Activated B cell treated with CpG ODN at 0.5 μM for 24 hours (primary cell): ENCODE results near the gene NANS. TPM values are rescaled to one million over a fixed set of nuclear protein-coding genes. Genes with fewer than 3 reads are reported as not detected.

Source experiments
- ATAC-seq: fragments of 200-7000 bp; cut with Tn5 transposase; one replicate; pipeline ENCODE4 v1.10.0; 2021; ENCODE audit warnings: low read depth, mild to moderate bottlenecking, moderate library complexity
- CTCF ChIA-PET: fragments of 350-600 bp; sonication (Branson Sonifier 250); formaldehyde crosslinking; loops from one replicate; lab custom pipeline; 2021; ENCODE audit warnings: antibody characterized with exemption; lab: Charles Lee
- POLR2A ChIA-PET: fragments of 350-600 bp; sonication (Branson Sonifier 250); formaldehyde crosslinking; loops from one replicate; lab custom pipeline; 2021; ENCODE audit warnings: antibody characterized with exemption; lab: Charles Lee
- DNase-seq: peaks from one replicate; pipeline ENCODE4 v3.0.0; 2022
- H3K27ac Mint-ChIP-seq: one replicate; pipeline ENCODE4 v1.8.0; 2020; ENCODE audit warnings: mixed read lengths
- H3K27me3 Mint-ChIP-seq: one replicate; pipeline ENCODE4 v1.8.0; 2021; ENCODE audit warnings: mixed read lengths
- H3K36me3 Mint-ChIP-seq: one replicate; pipeline ENCODE4 v1.8.0; 2021; ENCODE audit warnings: low read depth, mixed read lengths
- H3K4me1 Mint-ChIP-seq: one replicate; pipeline ENCODE4 v1.8.0; 2021; ENCODE audit warnings: mixed read lengths
- H3K4me3 Mint-ChIP-seq: one replicate; pipeline ENCODE4 v1.8.0; 2020; ENCODE audit warnings: mild to moderate bottlenecking, mixed read lengths
- H3K9me3 Mint-ChIP-seq: one replicate; pipeline ENCODE4 v1.8.0; 2020; ENCODE audit warnings: mixed read lengths
- CTCF ChIP-seq: fragments of 200-600 bp; IDR thresholded peaks from one replicate; pipeline ENCODE4 v1.8.0; 2022; ENCODE audit warnings: antibody characterized with exemption, mild to moderate bottlenecking
- intact Hi-C: fragments of 100-400 bp; cut with micrococcal nuclease; formaldehyde crosslinking; loops from one replicate; pipeline ENCODE4 v1.15.1; 2024
- total RNA-seq: library from RNA; stranded (reverse); gene quantifications from 2 replicates; pipeline ENCODE4 v1.2.3, GENCODE V29; 2022

The NANS gene
- total RNA-seq, 1 donor from 2014 or later = 21.8 TPM

- no peak for TF ChIP-seq CTCF
- ChIA-PET POLR2A (no interaction called here), CTCF (no interaction called here)
- Mint-ChIP-seq H3K27ac (no peak overlapping the region), H3K27me3 (no peaks in the 10 kb centered on the region), H3K4me1 (peaks cover 26% of the 10 kb centered on the region), H3K4me3 (no peak overlapping the region), H3K9me3 (peaks cover 2% of the 10 kb centered on the region), H3K36me3 (peaks cover 23% of the 10 kb centered on the region)
- ATAC-seq = no peak
- no peak for DNase-seq
- intact Hi-C loops = no loop called here
These were observed 6.2 kb upstream of the NANS start for GRCh38 chr9:98050351-98050750.

GRCh38 chr9:98054376-98054951, 2.1 kb upstream of the NANS start:
- Mint-ChIP-seq H3K4me3 (no peak overlapping the region), H3K4me1 (peaks cover 18% of the 10 kb centered on the region), H3K27ac (no peak overlapping the region), H3K27me3 (no peaks in the 10 kb centered on the region), H3K9me3 (no peaks in the 10 kb centered on the region), H3K36me3 (peaks cover 10% of the 10 kb centered on the region)
- POLR2A ChIA-PET = interaction anchor here (0.6 to 1.5 kb wide), 3 partner anchors 9 to 441 kb away, joined by 4 to 6 read pairs (median 4); no protein-coding TSS in a partner anchor
- DNase-seq = no peak
- intact Hi-C loops = no loop called here
- CTCF ChIA-PET = interaction anchor here (1.2 kb wide), 1 partner anchor 131 kb away, joined by 4 read pairs; no protein-coding TSS in a partner anchor
- ATAC-seq = no peak
- no peak for TF ChIP-seq CTCF

- Mint-ChIP-seq H3K9me3 (no peaks in the 10 kb centered on the region), H3K27ac (peak overlapping the region; percentile 94), H3K27me3 (no peaks in the 10 kb centered on the region), H3K36me3 (peaks cover 17% of the 10 kb centered on the region), H3K4me3 (peak overlapping the region; percentile 97), H3K4me1 (peaks cover 14% of the 10 kb centered on the region)
- POLR2A ChIA-PET = interaction anchor here (0.6 to 3.4 kb wide), 17 partner anchors 10 to 424 kb away, joined by 3 to 39 read pairs (median 5); partner anchors contain the start of genes ANP32B, NCBP1, TBC1D2 and TRMO
- TF ChIP-seq CTCF = no peak
- CTCF ChIA-PET = interaction anchor here (2.0 to 2.1 kb wide), 2 partner anchors 22 to 206 kb away, joined by 5 to 8 read pairs; no protein-coding TSS in a partner anchor
- intact Hi-C loops = loop anchor here (2.0 to 5.0 kb wide), 4 partner anchors 46 to 360 kb away; partner anchors contain the start of genes CORO2A, TRIM14 and XPA
- DNase-seq (no peak), ATAC-seq (no peak)
These were observed 737 bp downstream of the NANS start for GRCh38 chr9:98057138-98057799.

- Mint-ChIP-seq H3K27me3 (no peaks in the 10 kb centered on the region), H3K27ac (no peak overlapping the region), H3K36me3 (peaks cover 47% of the 10 kb centered on the region), H3K4me1 (peaks cover 12% of the 10 kb centered on the region), H3K9me3 (no peaks in the 10 kb centered on the region), H3K4me3 (no peak overlapping the region)
- DNase-seq (no peak), ATAC-seq (no peak)
- ChIA-PET CTCF (interaction anchor here (0.8 to 1.3 kb wide), 2 partner anchors 12 to 59 kb away, joined by 3 read pairs; no protein-coding TSS in a partner anchor), POLR2A (interaction anchor here (0.7 kb wide), 1 partner anchor 934 kb away, joined by 4 read pairs; no protein-coding TSS in a partner anchor)
- TF ChIP-seq CTCF = no peak
- intact Hi-C loops = no loop called here
These were observed 5.6 kb downstream of the NANS start for GRCh38 chr9:98062161-98062560.
